Measurements from ENCODE around the gene RBMS1. TPM values are rescaled to one million over a fixed set of nuclear protein-coding genes. Genes with fewer than 3 reads are reported as not detected.

Gene RBMS1
- total and polyA plus RNA-seq, 2 of the 4 experiments (the other 2 are of a cell fraction): 43.5 to 64.9 TPM

GRCh38 chr2:160242893-160243564 lies 250.6 kb downstream of the RBMS1 start:
- Histone ChIP-seq H2AK5ac (ENCODE audit: low read depth, low read length) (0 out of 2 replicates have a peak overlapping the region, but pooled peaks have one; percentile 54), H3K9ac (ENCODE audit: low read depth, low read length) (no peak overlapping the region), H2BK15ac (ENCODE audit: low read depth, low read length) (no peak overlapping the region), H3K18ac (ENCODE audit: low read depth, low read length) (peak overlapping the region; percentile 26; the same call in 1 of the 2 replicates), H3K27me3 (ENCODE audit: control insufficient read depth, insufficient read depth, low read length) (no peaks in the 10 kb centered on the region), H2AK9ac (replicated peaks; ENCODE audit: low read depth, low read length, poor library complexity) (no peak overlapping the region), H3K4ac (ENCODE audit: low read depth, low read length) (no peak overlapping the region), H4K20me1 (ENCODE audit: insufficient read depth, low read length) (no peaks in the 10 kb centered on the region), H3K23ac (ENCODE audit: low read depth, low read length) (no peak overlapping the region), H3K36me3 (ENCODE audit: control insufficient read depth, insufficient read depth, low read length) (no peaks in the 10 kb centered on the region), H3K27ac (ENCODE audit: insufficient read depth, low read length) (no peak overlapping the region), H3K4me2 (ENCODE audit: low read depth, low read length) (no peak overlapping the region), H3K9me3 (ENCODE audit: control insufficient read depth, insufficient read depth, low read length) (no peaks in the 10 kb centered on the region), H2BK5ac (ENCODE audit: low read depth, low read length, poor library complexity, severe bottlenecking) (no peak overlapping the region), H2BK120ac (ENCODE audit: low read depth, low read length) (0 out of 2 replicates have a peak overlapping the region, but pooled peaks have one; percentile 11), H3K56ac (ENCODE audit: extremely low read depth, insufficient read depth, low read length) (no peak overlapping the region), H3K14ac (replicated peaks; ENCODE audit: low read depth, low read length) (peak overlapping the region; percentile 4; the same call in 1 of the 2 replicates), H2BK20ac (ENCODE audit: low read depth, low read length) (no peak overlapping the region), H3K9me1 (ENCODE audit: insufficient read depth, low read length) (no peaks in the 10 kb centered on the region; the same call in 1 of the 2 replicates), H3K79me1 (ENCODE audit: low read depth in 1 of 2, low read length in 2 of 2) (no peaks in the 10 kb centered on the region), H3K4me3 (ENCODE audit: insufficient read depth, low read depth, low read length) (no peak overlapping the region), H4K5ac (ENCODE audit: low read depth, low read length) (no peak overlapping the region), H2AFZ (replicated peaks; ENCODE audit: low read length, poor library complexity) (no peak overlapping the region), H4K91ac (ENCODE audit: insufficient read depth, low read depth, low read length) (no peak overlapping the region; the same call in 1 of the 2 replicates), H3K4me1 (ENCODE audit: control insufficient read depth, insufficient read depth, low read length) (peaks cover 7% of the 10 kb centered on the region), H4K8ac (ENCODE audit: low read depth in 2 of 2, low read length in 2 of 2) (no peak overlapping the region)
- TF ChIP-seq SMC3 (IDR thresholded peaks at IDR 0.05; ENCODE audit: low read depth, low read length): no peak
- no peak for ATAC-seq (ENCODE audit: low read depth)
- ChIA-PET POLR2A (ENCODE audit: unreplicated experiment) (no interaction called here), CTCF (no interaction called here)
- no CpG with 5 or more reads among the region's 3 CpGs for WGBS, 2 experiments (ENCODE audit: extremely low coverage in 2 of 2, insufficient read length in 1 of 2)
- DNase-seq: no peak
- dilution Hi-C loops (cut with HindIII; ENCODE audit: low sequenced_read_pairs, unreplicated experiment) (no loop called here), intact Hi-C loops (cut with micrococcal nuclease) (no loop called here), in situ Hi-C loops (cut with MboI; ENCODE audit: low sequenced_read_pairs) (no loop called here)
- no TSS peak for BruUV-seq (replicated peaks)

All from IMR-90 (cell line).